Activated CD4-positive, alpha-beta T cell treated with anti-CD3 and anti-CD28 coated beads, Interleukin-2, amount 50 U/mL, for 1 hour (primary cell): Measurements from ENCODE around the gene FGR.
"Not testable (repeated sequence)": the region's sequence is repeated elsewhere in the genome, so short reads cannot be mapped to it uniquely, and the experiment has no call there.

Source experiments
- DNase-seq: peaks from one replicate; pipeline ENCODE4 v3.0.0-alpha.2; 2020

FGR gene

DNA sequence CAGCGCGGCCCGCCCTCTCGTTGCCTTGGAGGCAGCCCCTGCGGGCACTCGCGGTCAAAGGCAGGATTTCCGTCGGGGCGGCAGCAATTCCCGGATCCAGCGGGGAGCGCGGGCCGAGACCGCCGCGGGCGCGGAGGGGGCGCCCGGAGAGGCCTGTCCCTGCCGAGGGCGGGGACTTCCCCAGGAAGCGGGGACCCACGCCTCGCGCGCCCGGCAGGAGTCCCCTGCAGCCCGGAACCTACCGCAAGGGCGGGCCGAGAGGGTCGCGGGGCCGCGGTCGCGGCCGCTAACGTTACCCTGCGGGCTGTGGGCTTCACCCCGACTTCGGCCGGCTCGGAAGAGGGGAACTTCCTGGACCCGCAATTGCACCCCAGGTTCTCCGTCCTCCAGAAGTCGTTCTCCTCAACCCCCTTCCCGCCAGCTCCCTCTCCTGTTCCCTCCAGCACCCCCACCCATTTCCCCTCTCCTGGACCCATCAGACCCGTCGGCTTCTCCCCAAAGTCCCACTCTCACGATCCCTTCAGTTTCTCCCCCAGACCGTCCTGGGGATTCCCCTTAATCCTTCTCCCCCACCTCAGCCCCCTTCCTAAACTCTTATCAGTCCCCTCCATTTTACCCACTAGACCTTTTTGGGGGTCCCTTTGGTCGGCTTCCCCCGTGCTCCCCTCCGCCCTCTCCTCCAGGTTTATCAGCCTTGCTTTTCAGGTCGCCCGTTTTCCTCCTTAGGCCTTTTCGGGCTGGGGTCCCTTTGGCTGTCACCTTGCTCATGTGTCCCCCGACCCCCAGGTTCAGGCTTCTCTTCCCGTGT lies 604 bp downstream of the FGR start:
- no peak for DNase-seq

- no peak for DNase-seq
Observed at GRCh38 chr1:27633640-27634176, 1.3 kb downstream of the FGR start.

DNA sequence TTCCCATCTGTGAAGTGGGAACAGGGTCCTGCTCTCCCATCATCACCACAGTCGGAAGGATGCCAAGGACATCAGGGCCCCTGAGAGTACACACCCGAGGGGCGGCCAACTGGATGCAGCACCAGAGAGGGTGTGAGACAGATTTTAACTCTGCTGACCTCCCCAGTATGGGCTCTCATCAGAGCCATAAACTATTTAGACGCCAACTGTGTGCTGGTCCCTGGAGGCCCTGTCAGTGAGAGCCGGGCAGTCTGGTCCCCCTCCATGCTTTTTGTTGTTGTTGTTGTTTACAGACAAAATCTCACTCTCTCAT lies 1.7 kb downstream of the FGR start:
- DNase-seq: no peak

GRCh38 chr1:27632387-27633297 lies 2.3 kb downstream of the FGR start:
- DNase-seq: peak; percentile 49

DNA sequence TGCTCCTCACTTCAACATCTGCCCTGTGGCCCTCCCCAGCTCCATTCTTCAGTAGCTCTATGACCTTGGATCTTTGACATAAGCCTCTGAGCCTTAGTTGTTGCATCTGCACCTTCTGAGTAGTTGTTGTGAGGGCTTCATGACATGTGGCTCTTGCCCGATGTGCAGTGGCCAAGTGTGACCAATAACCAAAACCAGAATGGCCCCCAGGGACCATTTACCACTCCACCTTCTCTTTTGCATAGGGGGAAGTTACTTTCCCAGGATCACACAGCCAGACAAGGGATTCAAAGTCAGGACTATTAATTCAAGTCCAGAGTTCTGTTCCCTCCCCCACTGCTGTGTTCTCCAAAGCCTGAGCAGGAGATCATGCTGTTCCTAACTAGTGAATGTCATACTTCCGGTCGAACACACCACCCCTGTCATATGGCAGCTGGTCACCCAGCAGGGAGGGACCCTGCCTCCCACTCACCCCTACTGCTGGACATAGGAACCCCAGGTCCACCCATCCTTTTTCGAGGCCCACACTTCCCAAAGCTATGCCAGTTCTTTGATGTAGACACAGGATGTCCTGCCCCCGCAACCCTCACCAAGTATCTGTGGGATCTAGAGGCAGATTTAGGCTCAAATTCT lies 4.0 kb downstream of the FGR start:
- no peak for DNase-seq

- DNase-seq: no peak
Observed at GRCh38 chr1:27628712-27629111, 6.3 kb downstream of the FGR start.

DNA sequence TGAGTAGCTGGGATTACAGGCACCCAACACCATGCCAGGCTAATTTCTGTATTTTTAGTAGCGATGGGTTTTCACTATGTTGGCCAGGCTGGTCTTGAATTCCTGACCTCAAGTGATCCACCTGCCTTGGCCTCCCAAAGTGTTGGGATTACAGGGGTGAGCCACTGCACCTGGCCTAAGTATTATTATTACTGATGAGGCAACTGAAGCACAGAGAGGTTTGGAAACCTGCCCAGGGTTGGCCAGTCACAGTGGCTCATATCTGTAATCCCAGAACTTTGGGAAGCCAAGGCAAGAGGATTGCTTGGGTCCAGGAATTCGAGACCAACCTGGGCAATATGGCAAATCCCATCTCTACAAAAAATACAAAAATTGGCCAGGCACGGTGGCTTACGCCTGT lies 7.3 kb downstream of the FGR start:
- DNase-seq: not testable (repeated sequence)

GRCh38 chr1:27627061-27627460 lies 7.9 kb downstream of the FGR start:
- DNase-seq: no peak

GRCh38 chr1:27626031-27626935 lies 8.7 kb downstream of the FGR start:
- DNase-seq: no peak

DNA sequence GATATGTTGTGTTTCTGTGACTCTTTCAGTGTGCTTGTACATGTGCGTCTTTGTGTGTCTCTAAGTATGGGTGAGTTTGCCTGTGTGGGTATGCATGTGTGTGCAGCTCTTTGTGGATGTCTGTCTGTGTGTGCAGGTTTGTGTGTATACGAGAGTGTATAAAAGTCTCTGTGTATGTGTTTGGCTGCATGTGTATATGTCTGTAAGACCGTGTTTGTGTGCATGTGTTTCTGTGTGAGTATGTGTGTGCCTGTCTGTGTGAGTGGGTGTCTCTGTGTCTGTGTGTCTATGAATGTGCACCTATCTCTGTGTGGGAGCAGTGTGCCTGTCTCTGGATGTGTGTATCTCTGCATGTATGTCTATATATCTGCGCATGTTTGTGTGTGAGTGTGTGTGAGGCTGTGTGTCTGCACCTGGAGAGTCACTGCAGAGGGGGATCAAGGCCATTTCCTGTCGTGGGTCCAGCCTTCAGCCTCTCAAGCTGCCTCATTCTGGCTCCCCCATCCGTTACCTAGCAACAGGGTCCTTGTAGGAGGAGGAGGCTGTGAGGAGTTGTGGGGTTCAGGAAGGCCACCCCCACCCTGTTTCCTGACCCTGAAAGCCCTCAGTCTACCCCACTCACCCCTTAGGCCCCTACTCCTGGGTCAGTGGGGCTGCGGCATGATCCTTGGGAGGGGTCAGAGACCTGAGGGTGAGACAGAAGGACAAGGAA lies 10.4 kb downstream of the FGR start:
- no peak for DNase-seq

GRCh38 chr1:27623327-27624212 lies 11.4 kb downstream of the FGR start:
- DNase-seq: no peak

GRCh38 chr1:27622828-27623227 lies 12.2 kb downstream of the FGR start:
- no peak for DNase-seq

- DNase-seq: no peak
Observed at GRCh38 chr1:27621051-27621920, 13.7 kb downstream of the FGR start.

DNA sequence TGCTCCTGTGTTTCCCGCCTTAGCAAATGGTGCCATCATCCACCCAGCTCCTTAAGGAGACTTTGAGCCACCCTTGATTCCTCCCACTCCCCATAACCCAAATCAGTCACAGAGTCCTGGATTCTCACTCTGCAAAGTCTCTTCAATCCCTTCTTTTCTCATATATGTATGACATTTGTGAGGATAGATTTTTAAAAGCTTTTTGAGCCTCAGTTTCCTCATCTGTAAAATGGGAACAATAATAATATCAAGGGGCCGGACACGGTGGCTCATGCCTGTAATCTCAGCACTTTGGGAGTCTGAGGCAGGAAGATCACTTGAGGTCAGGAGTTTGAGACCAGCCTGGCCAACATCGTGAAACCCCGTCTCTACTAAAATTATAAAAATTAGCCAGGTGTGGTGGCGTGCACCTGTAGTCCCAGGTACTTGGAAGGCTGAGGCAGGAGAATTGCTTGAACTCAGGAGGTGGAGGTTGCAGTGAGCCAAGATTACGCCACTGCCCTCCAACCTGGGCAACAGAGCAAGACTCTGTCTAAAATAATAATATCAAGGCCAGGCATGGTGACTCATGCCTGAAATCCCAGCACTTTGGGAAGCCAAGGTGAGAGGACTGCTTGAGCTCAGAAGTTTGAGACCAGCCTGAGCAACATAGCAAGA lies 15.1 kb downstream of the FGR start:
- not testable (repeated sequence) for DNase-seq

DNA sequence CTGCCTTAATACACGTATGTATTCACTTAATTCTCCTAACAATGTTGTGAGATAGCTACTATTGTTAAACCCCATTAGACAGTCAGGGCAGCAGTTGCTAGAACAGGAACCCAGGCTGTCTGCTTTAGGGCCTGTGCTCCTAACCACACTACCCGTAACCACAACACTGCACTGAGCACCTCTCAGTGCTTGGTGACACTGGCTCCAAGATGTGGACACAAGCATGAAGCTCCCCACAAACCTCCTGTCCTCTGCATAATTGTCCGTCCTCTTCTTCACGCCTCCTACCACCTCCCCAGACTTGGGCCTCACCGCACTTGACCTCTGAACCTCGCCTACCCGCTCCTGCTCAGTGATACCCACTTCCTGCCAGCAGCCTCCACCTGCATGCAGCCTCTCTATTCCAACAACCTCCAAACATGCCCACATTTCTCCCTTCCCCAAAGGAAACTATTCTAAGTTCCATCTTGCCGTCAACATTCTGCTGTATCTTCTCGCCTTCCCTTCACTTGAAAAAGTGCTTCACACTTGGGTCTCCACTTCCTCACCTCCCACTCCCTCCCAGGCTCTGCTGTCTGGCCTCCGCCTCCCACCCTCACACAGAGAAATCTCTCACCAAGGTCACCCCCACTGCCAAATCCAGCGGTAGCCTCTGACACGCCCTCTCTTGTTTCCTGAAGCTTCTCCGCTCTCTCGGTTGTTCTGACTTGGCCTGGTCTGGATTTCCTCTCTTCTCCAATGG lies 16.5 kb downstream of the FGR start:
- DNase-seq: peak; percentile 47

DNA sequence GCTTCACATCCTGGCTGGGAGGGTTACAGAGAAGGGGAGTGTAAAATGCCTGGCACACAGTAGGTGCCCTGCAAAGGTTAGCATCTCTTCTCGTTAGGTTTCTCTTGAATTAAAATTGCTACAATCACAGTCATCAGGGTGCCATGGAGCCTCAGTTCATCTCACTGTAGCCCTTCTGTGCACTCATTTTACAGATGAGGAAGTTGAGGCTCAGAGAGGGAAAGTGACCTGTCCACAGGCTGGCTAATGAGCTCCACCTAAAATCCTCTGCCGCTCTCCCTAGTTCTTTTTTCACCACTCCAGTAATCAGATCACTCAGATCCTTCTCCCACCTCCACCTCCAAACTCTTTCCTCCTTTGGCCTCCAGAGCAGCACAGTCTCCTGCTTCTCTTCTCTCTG lies 17.6 kb downstream of the FGR start:
- no peak for DNase-seq

- no peak for DNase-seq
Observed at GRCh38 chr1:27616441-27616840, 18.5 kb downstream of the FGR start.
